Measurements from ENCODE around the gene MYO1D. TPM values are rescaled to one million over a fixed set of nuclear protein-coding genes. Genes with fewer than 3 reads are reported as not detected.
A peak's percentile ranks its signal among the peaks of the same experiment; 100 is the strongest.

Gene MYO1D
- total RNA-seq, 2 donors from 2014 or later = 238 to 382 TPM

DNA sequence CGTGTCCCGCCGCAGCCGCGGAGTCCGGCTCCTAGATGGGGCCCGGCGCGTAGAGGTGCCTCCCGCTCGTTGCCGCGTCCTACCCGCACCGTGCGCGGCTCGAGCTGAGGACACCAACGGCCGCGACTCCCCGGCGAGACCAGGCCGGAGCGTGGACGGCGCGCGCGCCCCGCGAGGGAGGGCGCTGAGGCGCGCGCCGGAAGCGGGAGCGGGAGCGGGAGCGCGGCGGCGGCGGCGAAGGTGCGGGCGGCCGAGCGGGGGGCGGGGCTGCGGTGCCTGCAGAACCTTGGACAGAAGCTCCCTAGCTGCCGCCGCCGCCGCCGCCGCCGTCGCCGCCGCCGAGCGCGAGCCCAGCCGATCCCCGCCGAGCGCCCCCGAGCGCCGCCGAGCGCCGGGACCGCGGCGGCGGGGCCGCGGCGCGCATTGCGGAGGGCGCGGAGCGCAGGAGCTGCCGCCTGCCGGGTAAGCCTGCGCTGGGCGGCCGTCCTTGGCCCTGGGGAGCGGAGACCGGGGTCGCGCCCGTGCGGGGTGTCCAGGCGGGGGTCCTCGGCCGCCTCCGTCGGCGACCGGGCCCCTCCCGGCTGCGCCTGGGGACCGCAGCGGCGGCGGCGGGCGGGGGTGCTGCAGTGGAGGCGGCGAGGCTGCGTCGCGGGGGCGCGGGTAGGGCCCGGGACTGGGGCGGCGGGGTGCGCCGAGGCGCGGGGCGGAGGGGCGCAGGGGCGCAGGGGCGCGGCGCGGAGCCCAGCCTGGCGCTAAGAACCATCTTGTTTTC lies 390.0 kb downstream of the MYO1D start, which contains the start of gene CDK5R1:
Gene CDK5R1, plus strand, starts transcription at position 293 of the 772 bp plus-strand sequence. CDS start 628 bp downstream, outside the sequence.
- TF ChIP-seq, protein P1, sequence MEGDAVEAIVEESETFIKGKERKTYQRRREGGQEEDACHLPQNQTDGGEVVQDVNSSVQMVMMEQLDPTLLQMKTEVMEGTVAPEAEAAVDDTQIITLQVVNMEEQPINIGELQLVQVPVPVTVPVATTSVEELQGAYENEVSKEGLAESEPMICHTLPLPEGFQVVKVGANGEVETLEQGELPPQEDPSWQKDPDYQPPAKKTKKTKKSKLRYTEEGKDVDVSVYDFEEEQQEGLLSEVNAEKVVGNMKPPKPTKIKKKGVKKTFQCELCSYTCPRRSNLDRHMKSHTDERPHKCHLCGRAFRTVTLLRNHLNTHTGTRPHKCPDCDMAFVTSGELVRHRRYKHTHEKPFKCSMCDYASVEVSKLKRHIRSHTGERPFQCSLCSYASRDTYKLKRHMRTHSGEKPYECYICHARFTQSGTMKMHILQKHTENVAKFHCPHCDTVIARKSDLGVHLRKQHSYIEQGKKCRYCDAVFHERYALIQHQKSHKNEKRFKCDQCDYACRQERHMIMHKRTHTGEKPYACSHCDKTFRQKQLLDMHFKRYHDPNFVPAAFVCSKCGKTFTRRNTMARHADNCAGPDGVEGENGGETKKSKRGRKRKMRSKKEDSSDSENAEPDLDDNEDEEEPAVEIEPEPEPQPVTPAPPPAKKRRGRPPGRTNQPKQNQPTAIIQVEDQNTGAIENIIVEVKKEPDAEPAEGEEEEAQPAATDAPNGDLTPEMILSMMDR (IDR thresholded peaks at IDR 0.05) = no peak
- peak; percentile 62 for DNase-seq
- intact Hi-C loops (cut with DNase I) = loop anchor here (10.0 kb wide), 1 partner anchor 268 kb away; no protein-coding TSS in a partner anchor
- H3K4me1 ChIP-seq = no peaks in the 10 kb centered on the region
- peak within 1 kb of the TSS; percentile 52 for H3K4me3 ChIP-seq
- no peaks in the 10 kb centered on the region for H3K9me3 ChIP-seq
- H3K27ac ChIP-seq = no peak within 1 kb of the TSS
- H3K9ac ChIP-seq (ENCODE audit: low read depth in 2 of 2, low read length in 2 of 2) = peak within 1 kb of the TSS; percentile 53 to 59
- no peaks in the 10 kb centered on the region for H3K36me3 ChIP-seq
- H3K27me3 ChIP-seq = no peaks in the 10 kb centered on the region

DNA sequence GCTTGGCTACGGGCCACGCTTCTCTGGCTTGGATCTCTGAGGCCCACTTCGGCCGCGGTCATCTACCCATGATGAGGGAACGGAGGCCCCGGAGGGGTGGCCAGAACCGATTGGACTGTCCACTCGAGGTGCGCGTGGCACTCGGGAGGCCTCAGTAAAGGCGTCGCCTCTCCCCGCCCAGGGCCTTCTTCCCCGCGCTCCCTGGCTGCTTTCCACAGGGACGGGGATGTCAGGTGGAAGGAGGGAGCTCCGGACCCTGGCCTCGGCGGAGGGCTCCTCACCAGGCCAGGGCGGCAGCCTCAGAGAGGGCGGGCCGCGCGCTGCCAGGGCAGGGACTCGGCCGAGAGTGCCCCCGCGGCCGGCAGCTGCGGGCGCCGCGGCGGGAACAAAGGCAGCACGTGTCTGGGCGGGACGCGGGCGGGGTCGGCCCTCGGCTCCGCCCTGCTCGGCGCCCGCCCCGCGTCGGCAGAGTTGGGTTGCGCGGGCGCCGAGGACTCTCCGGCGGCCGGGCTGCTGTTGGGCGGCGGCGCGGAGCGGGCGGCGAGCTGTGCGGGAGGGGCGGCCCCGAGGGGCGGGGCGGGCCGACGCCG lies 390.7 kb downstream of the MYO1D start:
- no peaks in the 10 kb centered on the region for H3K4me1 ChIP-seq
- DNase-seq = peak; percentile 70
- intact Hi-C loops (cut with DNase I) = loop anchor here (10.0 kb wide), 1 partner anchor 269 kb away; no protein-coding TSS in a partner anchor
- no peaks in the 10 kb centered on the region for H3K36me3 ChIP-seq
- no peaks in the 10 kb centered on the region for H3K9me3 ChIP-seq
- H3K9ac ChIP-seq (ENCODE audit: low read depth in 2 of 2, low read length in 2 of 2) = peak overlapping the region; percentile 47 to 53
- TF ChIP-seq, protein P1 (IDR thresholded peaks at IDR 0.05) = no peak
- no peaks in the 10 kb centered on the region for H3K27me3 ChIP-seq
- peak overlapping the region; percentile 32 for H3K4me3 ChIP-seq
- no peak overlapping the region for H3K27ac ChIP-seq

DNA sequence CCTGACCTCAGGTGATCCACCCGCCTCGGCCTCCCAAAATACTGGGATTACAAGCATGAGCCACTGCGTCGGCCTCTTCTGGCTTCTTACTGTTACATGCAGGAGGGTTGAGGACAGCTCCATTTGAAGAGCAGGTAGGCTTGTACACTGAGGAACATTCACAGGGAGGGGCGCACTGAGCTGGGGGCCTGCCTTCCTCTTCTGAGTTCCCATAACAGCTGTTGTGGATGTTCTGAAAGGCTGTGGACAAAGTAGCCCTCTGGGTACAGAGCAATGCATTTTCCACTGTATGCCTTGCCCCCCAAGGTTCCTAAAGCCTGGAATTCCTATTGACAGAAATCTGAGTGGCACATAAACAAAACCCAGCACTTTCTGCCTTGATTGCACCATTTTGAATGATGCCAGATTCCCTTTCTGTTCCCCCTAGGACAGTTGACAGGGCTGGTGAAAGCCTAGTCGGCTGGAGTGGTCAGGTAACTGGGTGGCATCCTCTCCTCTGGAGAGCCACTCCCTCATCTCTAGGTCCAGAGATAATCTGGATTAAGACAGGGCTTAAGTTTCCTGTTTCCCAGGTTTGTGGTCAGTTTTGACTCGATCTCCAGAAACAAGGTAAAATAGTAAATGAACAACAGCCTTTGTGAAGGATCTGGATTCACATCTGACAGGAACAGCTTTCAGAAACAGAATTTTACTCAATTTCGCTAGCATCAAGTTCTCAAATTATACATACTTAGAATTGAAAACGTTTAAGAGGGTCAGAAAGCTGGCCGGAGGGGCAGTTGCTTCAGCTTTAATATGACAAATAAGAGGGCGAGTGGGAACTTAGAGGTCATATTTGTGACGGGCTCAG lies 391.4 kb downstream of the MYO1D start:
- H3K4me3 ChIP-seq = peak overlapping the region; percentile 32
- no peak for DNase-seq
- H3K4me1 ChIP-seq = no peaks in the 10 kb centered on the region
- H3K9me3 ChIP-seq = no peaks in the 10 kb centered on the region
- H3K27me3 ChIP-seq = no peaks in the 10 kb centered on the region
- TF ChIP-seq, protein P1 (IDR thresholded peaks at IDR 0.05) = no peak
- peak overlapping the region in 1 of 2 donors; percentile 47 for H3K9ac ChIP-seq (ENCODE audit: low read depth in 2 of 2, low read length in 2 of 2)
- H3K36me3 ChIP-seq = no peaks in the 10 kb centered on the region
- intact Hi-C loops (cut with DNase I) = loop anchor here (10.0 kb wide), 1 partner anchor 269 kb away; no protein-coding TSS in a partner anchor
- no peak overlapping the region for H3K27ac ChIP-seq

DNA sequence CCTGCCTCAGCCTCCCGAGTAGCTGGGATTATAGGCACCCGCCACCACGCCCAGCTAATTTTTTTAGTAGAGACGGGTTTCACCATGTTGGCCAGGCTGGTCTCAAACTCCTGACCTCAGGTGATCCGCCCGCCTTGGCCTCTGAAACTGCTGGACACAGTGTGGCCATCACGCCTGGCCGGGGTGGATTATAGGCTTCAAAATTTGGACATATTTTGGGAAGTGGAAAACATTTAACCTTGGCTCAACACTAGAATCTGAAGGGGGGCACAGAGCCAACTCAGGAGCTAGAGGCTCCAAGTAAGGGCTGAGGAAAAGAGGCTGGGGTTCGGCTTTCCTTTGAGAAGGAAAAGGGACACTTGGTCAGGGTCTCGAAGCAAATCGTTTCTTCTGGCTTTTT lies 392.3 kb downstream of the MYO1D start:
- Histone ChIP-seq H3K9ac (ENCODE audit: low read depth in 2 of 2, low read length in 2 of 2) (no peak overlapping the region), H3K4me3 (no peak overlapping the region), H3K9me3 (no peaks in the 10 kb centered on the region), H3K36me3 (no peaks in the 10 kb centered on the region), H3K27ac (no peak overlapping the region), H3K4me1 (no peaks in the 10 kb centered on the region), H3K27me3 (no peaks in the 10 kb centered on the region)
- TF ChIP-seq, protein P1 (IDR thresholded peaks at IDR 0.05) = no peak
- intact Hi-C loops (cut with DNase I) = loop anchor here (10.0 kb wide), 1 partner anchor 270 kb away; no protein-coding TSS in a partner anchor
- DNase-seq = no peak

DNA sequence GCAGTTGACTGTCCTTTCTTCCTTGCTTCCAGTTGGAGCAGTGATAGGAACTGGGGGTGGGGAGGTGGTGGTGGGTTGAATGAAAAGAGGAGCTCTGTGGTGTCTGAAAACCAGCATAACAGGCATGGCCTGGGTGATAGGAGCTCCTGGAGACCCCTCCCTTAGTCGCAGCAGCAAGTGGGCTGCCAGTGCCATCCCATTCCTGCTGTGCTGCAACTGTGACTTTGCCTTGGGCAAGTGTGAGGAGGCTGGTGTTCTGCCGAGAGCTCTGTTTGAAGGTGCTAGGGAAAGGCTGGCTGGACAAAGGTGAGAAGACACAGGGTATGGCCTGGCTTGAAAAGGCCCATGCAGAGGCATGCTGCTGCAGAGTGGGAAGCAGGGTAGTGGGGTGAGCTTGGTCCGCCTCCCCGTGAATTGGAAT lies 392.9 kb downstream of the MYO1D start:
- no peak overlapping the region for H3K9ac ChIP-seq (ENCODE audit: low read depth in 2 of 2, low read length in 2 of 2)
- H3K27ac ChIP-seq = no peak overlapping the region
- no peaks in the 10 kb centered on the region for H3K9me3 ChIP-seq
- H3K4me1 ChIP-seq = no peaks in the 10 kb centered on the region
- TF ChIP-seq, protein P1 (IDR thresholded peaks at IDR 0.05) = no peak
- H3K27me3 ChIP-seq = no peaks in the 10 kb centered on the region
- no peaks in the 10 kb centered on the region for H3K36me3 ChIP-seq
- no peak overlapping the region for H3K4me3 ChIP-seq
- no peak for DNase-seq
- intact Hi-C loops (cut with DNase I) = loop anchor here (10.0 kb wide), 1 partner anchor 271 kb away; no protein-coding TSS in a partner anchor
